NT2/D1 (cell line): Measurements from ENCODE around the gene ZNF337.

Source experiments
- SUZ12 ChIP-seq: IDR thresholded peaks from 2 replicates; pipeline ENCODE4 v1.6.1; 2011; ENCODE audit not compliant: insufficient read length, insufficient read depth; ENCODE audit errors: extremely low read depth
- YY1 ChIP-seq: IDR thresholded peaks from 2 replicates; pipeline ENCODE4 v1.6.1; 2011; ENCODE audit not compliant: insufficient read length, insufficient read depth
- ZNF274 ChIP-seq: IDR thresholded peaks from 2 replicates; pipeline ENCODE4 v1.6.1; 2011; ENCODE audit warnings: mild to moderate bottlenecking, low read depth, low read length

DNA sequence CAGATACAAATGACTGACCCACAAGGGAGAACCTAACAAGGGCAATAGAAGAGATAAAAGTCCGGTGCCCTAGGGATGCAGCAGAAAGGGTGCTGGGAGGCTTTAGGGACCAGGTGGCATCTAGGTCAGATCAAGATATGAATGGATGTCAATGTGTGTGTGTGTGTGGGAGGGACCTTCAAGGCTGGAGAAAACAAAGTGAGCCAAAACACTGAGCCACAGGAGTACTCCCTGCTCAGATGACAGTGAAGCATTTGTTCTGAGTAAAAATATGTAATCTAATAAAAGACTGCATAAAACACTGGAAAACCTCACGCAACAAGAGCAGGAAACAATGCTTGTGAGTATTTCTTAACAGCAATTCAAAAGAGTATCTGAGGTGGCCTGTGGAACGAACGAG lies 28.2 kb downstream of the ZNF337 start:
- TF ChIP-seq YY1: no peak
- no peak for TF ChIP-seq ZNF274
- no peak for TF ChIP-seq SUZ12
